ENCODE data around the gene ABCC8.

Gene ABCC8

DNA sequence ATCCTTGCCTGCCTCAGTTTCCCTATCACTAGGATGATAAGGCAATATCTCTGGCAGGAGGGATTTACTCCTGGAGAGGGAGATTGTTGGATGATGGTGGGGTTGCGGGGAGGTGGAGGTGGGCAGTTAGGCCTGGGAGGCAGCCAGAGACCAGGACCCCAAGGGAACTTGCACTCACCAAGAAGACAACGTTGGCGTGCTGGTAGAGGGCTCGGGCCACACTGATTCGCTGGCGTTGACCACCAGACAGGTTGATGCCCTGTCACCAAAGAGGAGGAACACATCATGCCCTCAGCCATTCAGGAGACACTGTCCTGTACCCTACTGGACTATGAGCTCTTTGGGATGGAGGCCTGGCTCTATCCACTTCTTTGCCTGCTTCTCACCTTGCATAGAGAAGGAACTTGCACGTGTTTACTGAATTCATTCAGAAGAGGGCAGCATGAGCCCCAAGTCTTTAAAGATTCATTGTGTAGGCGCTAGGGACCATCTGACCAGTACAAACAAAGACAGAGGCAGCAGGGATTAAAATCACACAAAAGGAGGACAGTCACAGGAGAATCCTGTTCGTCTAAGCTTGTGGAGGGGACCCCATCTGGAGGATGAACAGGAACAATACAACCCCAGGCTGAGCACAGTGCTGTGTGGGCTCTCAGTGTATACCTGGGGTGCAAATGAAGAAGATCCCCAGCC is 64.0 kb downstream of the ABCC8 start:
- Mint-ChIP-seq H3K27ac (no peak overlapping the region), H3K9me3 (no peaks in the 10 kb centered on the region), H3K27me3 (peaks cover 47% of the 10 kb centered on the region), H3K36me3 (no peaks in the 10 kb centered on the region), H3K4me3 (no peak overlapping the region), H3K4me1 (peaks cover 7% of the 10 kb centered on the region)
- ATAC-seq, result no peak

DNA sequence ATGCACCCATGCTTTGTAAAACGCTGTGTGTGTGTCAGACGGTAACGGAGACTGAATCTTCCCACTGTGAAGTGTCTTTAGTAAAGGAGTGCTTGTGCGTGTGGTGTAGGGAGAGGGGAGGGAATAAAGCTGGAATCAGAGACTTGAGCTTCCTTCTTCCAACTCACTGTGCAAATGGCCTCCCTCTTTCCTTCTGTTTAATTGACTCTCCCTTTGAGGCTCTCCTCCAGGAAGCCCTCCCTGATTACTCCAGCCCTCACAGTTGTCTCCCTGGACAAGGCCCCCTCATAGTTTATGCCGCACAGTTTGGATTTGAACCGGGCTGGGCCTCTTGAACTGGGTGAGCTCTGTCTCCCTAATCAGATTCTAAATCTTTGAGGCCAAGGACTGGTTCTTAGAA is 65.2 kb downstream of the ABCC8 start:
- Mint-ChIP-seq H3K4me3 (no peak overlapping the region), H3K27me3 (peaks cover 35% of the 10 kb centered on the region), H3K36me3 (no peaks in the 10 kb centered on the region), H3K27ac (no peak overlapping the region), H3K9me3 (no peaks in the 10 kb centered on the region), H3K4me1 (peaks cover 18% of the 10 kb centered on the region)
- ATAC-seq, result no peak

DNA sequence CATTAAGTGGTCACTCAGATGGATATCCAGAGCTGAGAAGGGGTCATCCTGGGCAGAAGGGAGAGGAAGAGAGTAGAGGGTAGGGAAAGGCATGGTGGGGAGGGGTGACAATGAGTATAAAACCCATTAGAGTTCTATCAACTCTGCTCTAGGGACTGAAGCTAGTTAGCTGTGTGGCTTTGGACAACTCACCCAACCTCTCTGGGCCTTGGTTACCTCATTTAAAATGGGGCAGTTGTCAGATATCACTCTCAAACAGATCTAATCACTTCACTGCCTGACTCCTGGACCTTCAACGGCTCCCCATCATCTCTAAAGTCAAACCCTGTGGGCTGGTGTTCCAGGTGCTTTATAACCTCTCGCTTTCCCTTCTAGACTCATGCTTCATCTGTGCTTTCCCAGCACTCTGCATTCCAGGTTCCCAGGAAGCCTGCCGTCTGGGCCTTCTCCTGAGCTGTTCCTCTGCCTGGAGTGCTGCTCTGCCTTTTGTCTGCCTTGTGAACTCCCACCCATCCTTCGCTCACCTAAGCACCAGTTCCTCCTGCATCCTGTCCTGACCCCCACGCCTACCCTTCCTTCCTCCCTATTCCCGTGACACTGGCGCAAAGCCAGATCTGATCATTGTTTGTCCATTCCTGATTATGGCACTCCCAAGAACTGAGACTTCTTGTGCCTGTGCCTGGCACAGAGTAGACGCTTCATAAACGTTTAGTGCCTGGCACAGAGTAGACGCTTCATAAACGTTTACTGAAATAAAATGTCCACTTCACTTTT is 65.9 kb downstream of the ABCC8 start:
- Mint-ChIP-seq H3K9me3 (no peaks in the 10 kb centered on the region), H3K36me3 (no peaks in the 10 kb centered on the region), H3K27me3 (peaks cover 31% of the 10 kb centered on the region), H3K27ac (no peak overlapping the region), H3K4me3 (no peak overlapping the region), H3K4me1 (peaks cover 24% of the 10 kb centered on the region)
- ATAC-seq, result no peak

- no peaks in the 10 kb centered on the region for H3K36me3 Mint-ChIP-seq
- H3K4me3 Mint-ChIP-seq, result no peak overlapping the region
- no peaks in the 10 kb centered on the region for H3K9me3 Mint-ChIP-seq
- no peak for ATAC-seq
- peaks cover 15% of the 10 kb centered on the region for H3K27me3 Mint-ChIP-seq
- H3K27ac Mint-ChIP-seq, result no peak overlapping the region
- peaks cover 30% of the 10 kb centered on the region for H3K4me1 Mint-ChIP-seq
Observed at GRCh38 chr11:17408641-17409040, 68.0 kb downstream of the ABCC8 start.

DNA sequence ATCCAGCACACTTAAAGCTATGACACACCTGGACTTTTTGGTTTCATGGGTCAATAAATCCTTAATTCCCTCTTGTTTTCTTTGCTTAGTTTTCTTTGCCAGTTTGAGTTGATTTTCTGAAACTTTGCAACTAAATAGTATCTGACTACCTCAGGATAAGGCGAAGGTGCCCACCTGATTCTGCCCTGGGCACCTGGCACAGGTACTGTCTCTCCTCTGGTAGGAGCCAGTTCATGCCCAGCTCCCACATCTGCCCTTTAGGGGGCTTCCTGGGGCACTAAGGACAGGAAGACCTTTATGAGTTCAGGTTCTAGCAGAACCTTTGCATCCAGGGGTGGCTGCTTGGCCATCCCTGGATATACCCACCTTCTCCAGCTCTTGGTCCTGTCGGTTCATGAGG is 68.6 kb downstream of the ABCC8 start:
- no peak for ATAC-seq
- Mint-ChIP-seq H3K4me1 (peaks cover 30% of the 10 kb centered on the region), H3K36me3 (no peaks in the 10 kb centered on the region), H3K4me3 (no peak overlapping the region), H3K27me3 (peaks cover 9% of the 10 kb centered on the region), H3K9me3 (no peaks in the 10 kb centered on the region), H3K27ac (no peak overlapping the region)

GRCh38 chr11:17407575-17407974 is 69.1 kb downstream of the ABCC8 start:
- Mint-ChIP-seq H3K4me3 (no peak overlapping the region), H3K4me1 (peaks cover 30% of the 10 kb centered on the region), H3K9me3 (no peaks in the 10 kb centered on the region), H3K36me3 (no peaks in the 10 kb centered on the region), H3K27me3 (peaks cover 9% of the 10 kb centered on the region), H3K27ac (peak overlapping the region; percentile 43)
- no peak for ATAC-seq

DNA sequence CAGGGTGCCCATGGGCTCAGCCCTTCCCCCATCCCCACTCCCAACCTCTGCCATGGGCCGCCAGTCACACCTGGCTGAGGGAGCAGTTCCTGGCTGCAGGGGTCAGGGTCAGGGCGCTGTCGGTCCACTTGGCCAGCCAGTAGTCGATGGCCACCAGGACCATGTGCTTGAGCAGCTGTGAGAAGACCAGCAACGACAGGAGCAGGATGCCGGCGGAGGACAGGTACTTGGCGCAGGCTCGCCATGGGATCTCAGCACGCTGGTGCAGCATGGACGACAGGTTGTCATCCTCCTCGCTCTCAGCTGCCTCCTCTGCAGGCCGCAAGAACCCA is 69.9 kb downstream of the ABCC8 start:
- ATAC-seq, result no peak
- Mint-ChIP-seq H3K27me3 (peaks cover 9% of the 10 kb centered on the region), H3K36me3 (no peaks in the 10 kb centered on the region), H3K9me3 (no peaks in the 10 kb centered on the region), H3K4me1 (peaks cover 30% of the 10 kb centered on the region), H3K27ac (peak overlapping the region; percentile 43), H3K4me3 (no peak overlapping the region)

- peaks cover 7% of the 10 kb centered on the region for H3K27me3 Mint-ChIP-seq
- H3K4me1 Mint-ChIP-seq, result peaks cover 34% of the 10 kb centered on the region
- H3K27ac Mint-ChIP-seq, result peak overlapping the region; percentile 85
- no peaks in the 10 kb centered on the region for H3K9me3 Mint-ChIP-seq
- ATAC-seq, result no peak
- H3K36me3 Mint-ChIP-seq, result no peaks in the 10 kb centered on the region
- H3K4me3 Mint-ChIP-seq, result no peak overlapping the region
Observed at GRCh38 chr11:17406082-17406817, 70.4 kb downstream of the ABCC8 start.

DNA sequence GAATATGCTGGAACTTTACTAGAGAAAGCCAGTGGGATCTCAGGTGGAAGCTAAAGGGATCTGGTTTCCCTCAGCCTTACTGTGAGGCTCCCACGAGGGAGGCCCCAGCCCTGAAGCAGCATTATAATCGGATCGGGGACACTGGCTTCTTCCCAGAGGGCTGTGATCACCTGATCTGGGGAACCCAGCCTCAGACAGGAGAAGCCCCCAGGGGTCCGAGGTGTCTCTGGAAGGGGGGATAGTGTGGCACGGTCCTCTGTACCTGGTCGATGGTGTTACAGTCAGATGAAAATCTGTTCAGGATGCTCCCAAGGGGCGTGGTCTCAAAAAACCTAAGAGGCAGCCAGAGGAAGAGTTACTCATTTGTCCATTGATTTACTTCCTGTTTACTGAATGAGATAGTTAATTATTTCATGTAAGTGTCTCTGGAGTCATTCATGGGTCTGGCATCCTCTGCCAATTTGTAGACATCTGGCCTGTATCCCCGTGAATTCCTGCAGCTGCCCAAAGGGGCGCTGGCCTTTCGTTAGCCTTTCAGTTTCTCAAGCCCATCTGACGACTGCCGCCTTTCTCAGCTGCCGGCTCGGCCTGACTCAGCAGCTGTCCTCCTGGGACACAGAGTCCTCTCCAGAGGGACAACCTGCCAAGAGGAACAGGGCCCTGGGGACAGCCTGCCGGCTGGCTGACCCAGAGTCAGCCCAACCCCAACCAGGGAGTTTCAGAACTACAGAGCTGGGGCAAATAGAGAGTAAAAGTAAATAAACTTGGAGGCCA is 71.2 kb downstream of the ABCC8 start:
- H3K4me3 Mint-ChIP-seq, result peak overlapping the region; percentile 41
- H3K4me1 Mint-ChIP-seq, result peaks cover 42% of the 10 kb centered on the region
- peak overlapping the region; percentile 85 for H3K27ac Mint-ChIP-seq
- no peaks in the 10 kb centered on the region for H3K27me3 Mint-ChIP-seq
- no peaks in the 10 kb centered on the region for H3K9me3 Mint-ChIP-seq
- no peaks in the 10 kb centered on the region for H3K36me3 Mint-ChIP-seq
- ATAC-seq, result peak; percentile 57

DNA sequence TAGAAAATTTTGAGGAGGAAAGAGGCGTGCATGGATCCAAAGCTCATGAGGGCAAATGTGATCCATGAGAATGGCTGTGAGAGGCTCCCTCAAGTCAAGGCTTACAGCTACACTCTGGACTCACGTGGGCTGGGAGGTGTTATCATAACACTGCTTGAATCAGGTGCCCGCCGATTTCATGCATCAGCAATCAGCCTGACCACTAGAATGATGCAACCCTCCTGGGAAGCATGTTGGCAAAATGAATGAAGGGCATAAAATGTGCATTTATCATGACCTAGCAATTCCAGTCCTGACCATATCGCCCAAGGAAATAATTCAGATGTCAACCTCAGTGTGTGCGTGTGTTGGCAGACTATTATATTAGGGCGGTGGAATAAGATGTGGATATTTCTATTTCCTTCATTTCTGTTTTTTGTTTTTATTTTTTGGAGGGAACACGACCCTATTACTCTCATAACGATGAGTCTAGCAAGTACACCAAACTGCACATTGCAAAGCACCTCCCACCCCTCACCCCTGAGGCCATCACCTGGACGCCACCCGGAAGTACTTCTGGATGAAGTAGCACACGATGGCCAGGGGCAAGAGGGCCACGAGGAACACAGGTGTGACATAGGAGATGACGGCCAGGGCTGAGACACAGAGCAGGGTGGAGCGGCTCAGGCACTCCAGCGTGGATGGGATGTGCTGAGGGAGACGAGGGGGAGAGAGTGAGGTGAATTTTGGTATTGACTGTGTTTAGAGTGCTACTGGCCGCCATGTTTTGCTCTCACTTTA is 72.5 kb downstream of the ABCC8 start:
- Mint-ChIP-seq H3K27me3 (no peaks in the 10 kb centered on the region), H3K4me1 (peaks cover 54% of the 10 kb centered on the region), H3K4me3 (no peak overlapping the region), H3K9me3 (peaks cover 2% of the 10 kb centered on the region), H3K27ac (peak overlapping the region; percentile 85), H3K36me3 (no peaks in the 10 kb centered on the region)
- no peak for ATAC-seq

DNA sequence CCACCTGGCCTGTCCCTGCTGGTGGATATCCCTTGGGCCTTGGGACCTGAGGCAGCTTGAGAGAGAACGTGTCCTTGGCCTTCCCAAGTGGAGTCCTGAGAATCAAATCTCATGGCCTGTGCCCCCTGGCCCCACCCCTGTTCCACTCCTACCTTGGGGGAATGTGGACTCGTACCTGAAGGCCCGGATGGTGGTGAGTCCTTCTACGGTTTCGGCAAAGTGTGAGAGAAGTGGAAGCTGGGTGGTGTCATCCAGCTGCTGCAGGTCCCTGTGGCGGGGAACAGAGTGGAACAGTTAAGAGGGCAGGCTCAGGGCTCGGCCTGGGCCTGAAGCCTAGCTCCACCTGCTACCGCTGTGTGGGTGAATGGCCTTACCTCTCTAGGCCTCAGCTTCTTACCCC is 74.2 kb downstream of the ABCC8 start:
- H3K9me3 Mint-ChIP-seq, result peaks cover 3% of the 10 kb centered on the region
- no peak overlapping the region for H3K4me3 Mint-ChIP-seq
- H3K36me3 Mint-ChIP-seq, result no peaks in the 10 kb centered on the region
- no peaks in the 10 kb centered on the region for H3K27me3 Mint-ChIP-seq
- no peak overlapping the region for H3K27ac Mint-ChIP-seq
- peaks cover 47% of the 10 kb centered on the region for H3K4me1 Mint-ChIP-seq
- no peak for ATAC-seq

DNA sequence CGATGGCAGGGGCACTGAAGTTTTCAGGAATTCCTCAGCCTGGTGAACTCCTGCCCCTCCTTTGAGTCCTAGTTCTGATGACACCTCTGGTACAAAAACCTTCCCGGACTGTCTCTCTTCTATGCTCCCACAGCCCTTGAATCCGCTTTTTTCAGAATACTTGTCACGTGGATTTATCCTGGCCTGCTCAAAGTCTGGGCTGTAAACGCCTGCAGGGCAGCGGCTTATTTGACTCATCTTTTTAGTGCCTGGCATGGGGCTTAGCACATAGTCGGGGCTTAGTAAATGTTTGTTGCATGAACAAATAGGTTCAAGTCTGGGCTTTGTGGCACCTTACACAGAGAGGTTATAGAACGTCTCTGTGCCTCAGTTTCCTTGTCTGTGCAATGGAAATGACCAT is 74.8 kb downstream of the ABCC8 start:
- Mint-ChIP-seq H3K27ac (peak overlapping the region; percentile 91), H3K27me3 (no peaks in the 10 kb centered on the region), H3K4me3 (no peak overlapping the region), H3K4me1 (peaks cover 40% of the 10 kb centered on the region), H3K9me3 (peaks cover 3% of the 10 kb centered on the region), H3K36me3 (no peaks in the 10 kb centered on the region)
- no peak for ATAC-seq

DNA sequence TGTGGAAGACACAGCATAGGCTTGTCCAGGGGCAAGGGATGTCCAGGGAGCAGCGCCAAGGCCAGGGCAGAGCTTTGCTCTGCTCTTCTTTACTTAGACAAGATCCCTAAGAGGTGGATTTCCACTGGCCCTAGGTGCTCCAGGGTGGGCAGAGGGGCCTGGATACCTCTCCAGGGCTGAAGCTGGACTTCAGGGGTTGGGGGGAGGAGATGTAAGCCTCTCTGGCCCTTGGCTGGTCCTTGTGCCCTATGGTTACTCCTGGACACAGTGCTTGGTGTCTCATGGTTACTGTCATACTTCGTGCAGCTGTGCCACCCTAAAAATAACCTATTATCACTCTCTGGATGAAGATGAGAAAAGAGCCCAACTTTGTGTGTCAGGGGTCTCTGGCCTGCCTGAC is 75.3 kb downstream of the ABCC8 start:
- Mint-ChIP-seq H3K27me3 (no peaks in the 10 kb centered on the region), H3K36me3 (no peaks in the 10 kb centered on the region), H3K27ac (peak overlapping the region; percentile 91), H3K4me3 (no peak overlapping the region), H3K9me3 (peaks cover 3% of the 10 kb centered on the region), H3K4me1 (peaks cover 36% of the 10 kb centered on the region)
- ATAC-seq, result no peak

- no peaks in the 10 kb centered on the region for H3K27me3 Mint-ChIP-seq
- peak; percentile 91 for ATAC-seq
- no peaks in the 10 kb centered on the region for H3K36me3 Mint-ChIP-seq
- H3K27ac Mint-ChIP-seq, result peak overlapping the region; percentile 91
- peaks cover 25% of the 10 kb centered on the region for H3K4me1 Mint-ChIP-seq
- peak overlapping the region; percentile 24 for H3K4me3 Mint-ChIP-seq
- peaks cover 3% of the 10 kb centered on the region for H3K9me3 Mint-ChIP-seq
Observed at GRCh38 chr11:17400048-17400775, 76.4 kb downstream of the ABCC8 start.
